MG63 (cell line): Measurements from ENCODE around the gene KIR2DL1. TPM values are rescaled to one million over a fixed set of nuclear protein-coding genes. Genes with fewer than 3 reads are reported as not detected.
A peak's percentile ranks its signal among the peaks of the same experiment; 100 is the strongest.
"Not testable (repeated sequence)": the region's sequence is repeated elsewhere in the genome, so short reads cannot be mapped to it uniquely, and the experiment has no call there.

Experiments used
- DNase-seq: peaks from one replicate; pipeline ENCODE4 v3.0.0-alpha.2; 2020
- H3K27me3 ChIP-seq: fragments of 250-450 bp; sonication (Bioruptor Pico); 2 replicates; pipeline ENCODE4 v1.5.1; 2020; ENCODE audit warnings: mild to moderate bottlenecking, moderate library complexity
- H3K36me3 ChIP-seq: fragments of 250-450 bp; sonication (Bioruptor Pico); 2 replicates; pipeline ENCODE4 v1.5.1; 2020; ENCODE audit warnings: mild to moderate bottlenecking, moderate library complexity
- H3K4me3 ChIP-seq: fragments of 250-450 bp; sonication (Bioruptor Pico); 2 replicates; pipeline ENCODE4 v1.5.1; 2020; ENCODE audit warnings: mild to moderate bottlenecking, moderate library complexity
- H3K9me3 ChIP-seq: fragments of 250-450 bp; sonication (Bioruptor Pico); 2 replicates; pipeline ENCODE4 v1.5.1; 2020; ENCODE audit warnings: mild to moderate bottlenecking, moderate library complexity
- total RNA-seq: library from RNA; depleted of rRNA; stranded (reverse); fragments of >200 nt; shearing (Covaris generic); gene quantifications from 2 replicates; pipeline ENCODE4 v1.2.3, GENCODE V29; 2014; ENCODE audit warnings: low replicate concordance

The KIR2DL1 gene
- total RNA-seq, 1 experiment from 2014 or later = not detected

DNA sequence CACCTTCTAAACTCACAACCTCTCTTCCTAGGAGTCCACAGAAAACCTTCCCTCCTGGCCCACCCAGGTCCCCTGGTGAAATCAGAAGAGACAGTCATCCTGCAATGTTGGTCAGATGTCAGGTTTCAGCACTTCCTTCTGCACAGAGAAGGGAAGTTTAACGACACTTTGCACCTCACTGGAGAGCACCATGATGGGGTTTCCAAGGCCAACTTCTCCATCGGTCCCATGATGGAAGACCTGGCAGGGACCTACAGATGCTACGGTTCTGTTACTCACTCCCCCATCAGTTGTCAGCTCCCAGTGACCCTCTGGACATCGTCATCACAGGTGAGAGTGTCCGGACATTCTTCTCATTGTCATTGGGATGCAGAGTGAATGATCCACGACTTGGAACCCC, 11.0 kb upstream of the KIR2DL1 start:
- not testable (repeated sequence) for H3K27me3 ChIP-seq, H3K36me3 ChIP-seq, DNase-seq, H3K4me3 ChIP-seq, H3K9me3 ChIP-seq

DNA sequence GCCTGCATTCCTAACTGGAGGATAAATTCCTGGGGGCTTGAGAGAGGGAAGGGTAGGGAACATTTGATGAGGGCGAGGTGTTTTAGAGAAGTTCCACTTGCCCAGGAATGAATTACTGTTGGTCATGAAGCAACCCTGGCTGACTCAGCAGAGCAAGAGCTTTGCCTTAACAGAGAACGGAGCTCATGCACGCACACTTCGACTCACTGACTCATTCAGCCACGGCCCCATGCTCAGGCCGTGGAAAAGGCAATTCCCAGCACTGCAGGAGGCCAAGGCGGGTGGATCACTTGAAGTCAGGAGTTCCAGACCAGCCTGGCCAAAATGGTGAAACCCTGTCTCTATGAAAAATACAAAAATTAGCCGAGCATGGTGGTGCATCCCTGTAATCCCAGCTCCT, 5.4 kb upstream of the KIR2DL1 start:
- H3K27me3 ChIP-seq, H3K36me3 ChIP-seq, H3K9me3 ChIP-seq, H3K4me3 ChIP-seq: not testable (repeated sequence)
- peak; percentile 85 for DNase-seq

GRCh38 chr19:54766464-54766863, 3.1 kb upstream of the KIR2DL1 start:
- not testable (repeated sequence) for H3K27me3 ChIP-seq, H3K36me3 ChIP-seq, H3K9me3 ChIP-seq, DNase-seq, H3K4me3 ChIP-seq

DNA sequence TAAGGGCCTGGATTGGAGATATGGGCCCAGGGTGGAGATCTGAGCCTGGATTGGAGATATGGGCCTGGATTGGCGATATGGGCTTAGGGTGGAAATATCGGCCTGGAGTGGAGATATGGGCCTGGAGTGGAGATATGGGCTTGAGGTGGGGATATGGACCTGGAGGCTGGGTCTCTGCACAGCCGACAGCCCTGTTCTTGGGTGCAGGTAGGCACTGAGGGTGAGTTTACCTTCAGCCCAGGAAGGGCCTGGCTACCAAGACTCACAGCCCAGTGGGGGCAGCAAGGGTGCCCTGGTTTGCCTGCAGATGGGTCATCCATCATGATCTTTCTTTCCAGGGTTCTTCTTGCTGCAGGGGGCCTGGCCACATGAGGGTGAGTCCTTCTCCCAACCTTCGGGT, 918 bp downstream of the KIR2DL1 start:
- not testable (repeated sequence) for H3K4me3 ChIP-seq, H3K9me3 ChIP-seq, H3K36me3 ChIP-seq, DNase-seq, H3K27me3 ChIP-seq

DNA sequence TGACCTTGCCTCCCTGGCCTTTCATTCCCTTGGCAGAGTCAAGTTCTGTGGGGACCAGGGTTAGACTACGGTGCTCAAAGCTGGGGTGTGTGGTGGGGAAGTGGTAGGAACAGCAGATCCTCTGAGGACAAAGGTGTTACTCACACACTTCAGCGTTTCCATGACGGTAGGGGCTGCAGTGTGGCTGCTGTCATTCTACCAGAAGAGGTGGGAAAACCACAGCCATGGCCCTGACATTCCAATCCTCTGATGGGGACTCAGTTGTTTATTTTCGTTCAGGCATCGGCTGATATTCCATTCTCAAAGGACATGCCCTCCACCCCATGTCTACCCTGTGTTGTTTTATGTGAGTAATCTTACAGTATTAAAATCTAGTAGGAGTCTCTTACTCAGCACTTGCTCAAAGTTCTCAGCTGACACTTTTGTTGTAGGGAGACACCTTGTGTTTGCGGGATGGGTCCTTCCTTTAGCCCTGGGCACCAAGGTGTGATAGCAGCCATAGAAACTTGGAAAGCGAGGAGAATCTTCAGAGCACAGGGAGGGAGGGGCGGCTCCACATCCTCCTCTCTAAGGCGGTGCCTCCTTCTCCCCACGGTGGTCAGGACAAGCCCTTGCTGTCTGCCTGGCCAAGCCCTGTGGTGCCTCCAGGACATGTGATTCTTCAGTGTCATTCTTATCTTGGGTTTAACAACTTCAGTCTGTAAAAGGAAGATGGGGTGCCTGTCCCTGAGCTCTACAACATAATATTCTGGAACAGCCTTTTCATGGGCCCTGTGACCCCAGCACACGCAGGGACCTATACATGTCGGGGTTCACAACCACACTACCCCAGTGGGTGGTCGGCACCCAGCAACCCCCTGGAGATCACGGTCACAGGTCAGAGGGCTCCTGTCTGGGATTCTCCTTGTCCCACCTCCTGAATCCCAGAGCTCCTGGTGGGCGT, 1.7 kb downstream of the KIR2DL1 start:
- H3K27me3 ChIP-seq, H3K4me3 ChIP-seq, H3K36me3 ChIP-seq, H3K9me3 ChIP-seq: not testable (repeated sequence)
- DNase-seq = peak; percentile 77

DNA sequence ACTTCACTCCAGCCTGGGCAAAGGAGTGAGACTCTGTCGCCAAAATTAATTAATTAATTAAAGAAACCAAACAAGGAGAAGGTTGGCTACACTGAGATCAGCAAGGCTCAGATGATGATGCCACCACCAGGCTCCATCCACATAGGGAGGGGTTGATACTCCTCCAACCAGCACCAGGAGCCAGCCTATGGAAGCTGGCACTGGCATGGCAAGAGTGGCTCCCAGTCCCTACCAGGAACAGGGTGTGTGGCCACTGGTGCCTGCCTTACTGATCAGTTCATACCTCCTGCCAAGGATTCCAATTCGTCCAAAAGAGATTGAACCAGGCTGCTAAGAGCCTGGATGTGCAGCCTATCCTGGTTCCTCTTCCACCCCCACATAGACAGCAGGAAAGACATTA, 3.1 kb downstream of the KIR2DL1 start:
- H3K4me3 ChIP-seq, DNase-seq, H3K9me3 ChIP-seq, H3K36me3 ChIP-seq, H3K27me3 ChIP-seq: not testable (repeated sequence)

GRCh38 chr19:54775095-54775815, 5.7 kb downstream of the KIR2DL1 start:
- not testable (repeated sequence) for H3K27me3 ChIP-seq, DNase-seq, H3K9me3 ChIP-seq, H3K4me3 ChIP-seq, H3K36me3 ChIP-seq

DNA sequence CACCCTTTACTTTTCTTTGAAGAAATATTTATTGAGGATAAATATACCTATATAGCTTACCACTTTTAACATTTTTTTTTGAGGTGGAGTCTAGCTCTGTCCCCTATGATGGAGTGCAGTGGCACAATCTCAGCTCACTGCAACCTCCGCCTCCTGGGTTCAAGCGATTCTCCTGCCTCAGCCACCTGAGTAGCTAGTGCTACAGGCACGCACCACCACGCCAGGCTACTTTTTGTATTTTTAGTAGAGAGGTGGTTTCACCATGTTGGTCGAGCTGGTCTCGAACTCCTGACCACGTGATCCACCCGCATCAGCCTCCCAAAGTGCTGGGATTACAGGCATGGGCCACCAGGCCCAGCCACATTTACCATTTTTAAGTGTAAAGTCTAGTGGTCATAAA, 6.2 kb downstream of the KIR2DL1 start:
- not testable (repeated sequence) for H3K36me3 ChIP-seq, DNase-seq, H3K4me3 ChIP-seq, H3K9me3 ChIP-seq, H3K27me3 ChIP-seq

GRCh38 chr19:54777851-54778250, 8.3 kb downstream of the KIR2DL1 start:
- H3K9me3 ChIP-seq, H3K4me3 ChIP-seq, H3K27me3 ChIP-seq, DNase-seq, H3K36me3 ChIP-seq: not testable (repeated sequence)

- H3K36me3 ChIP-seq, H3K27me3 ChIP-seq, H3K9me3 ChIP-seq, H3K4me3 ChIP-seq: not testable (repeated sequence)
- DNase-seq = peak; percentile 86
These were observed 9.3 kb downstream of the KIR2DL1 start for GRCh38 chr19:54778896-54779295.

- DNase-seq, H3K36me3 ChIP-seq, H3K4me3 ChIP-seq, H3K9me3 ChIP-seq, H3K27me3 ChIP-seq: not testable (repeated sequence)
These were observed 13.3 kb downstream of the KIR2DL1 start for GRCh38 chr19:54782916-54783315.

DNA sequence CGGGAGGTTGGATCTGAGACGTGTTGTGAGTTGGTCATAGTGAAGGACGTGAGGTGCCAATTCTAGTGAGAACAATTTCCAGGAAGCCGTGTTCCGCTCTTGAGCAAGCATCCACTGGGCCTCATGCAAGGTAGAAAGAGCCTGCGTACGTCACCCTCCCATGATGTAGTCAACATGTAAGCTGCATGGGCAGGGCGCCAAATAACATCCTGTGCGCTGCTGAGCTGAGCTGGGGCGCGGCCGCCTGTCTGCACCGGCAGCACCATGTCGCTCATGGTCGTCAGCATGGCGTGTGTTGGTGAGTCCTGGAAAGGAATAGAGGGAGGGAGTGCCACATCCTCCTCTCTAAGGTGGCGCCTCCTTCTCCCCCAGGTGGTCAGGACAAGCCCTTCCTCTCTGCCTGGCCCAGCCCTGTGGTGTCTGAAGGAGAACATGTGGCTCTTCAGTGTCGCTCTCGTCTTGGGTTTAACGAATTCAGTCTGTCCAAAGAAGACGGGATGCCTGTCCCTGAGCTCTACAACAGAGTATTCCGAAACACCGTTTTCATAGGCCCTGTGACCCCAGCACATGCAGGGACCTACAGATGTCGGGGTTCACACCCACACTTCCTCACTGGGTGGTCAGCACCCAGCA, 16.6 kb downstream of the KIR2DL1 start:
- DNase-seq, H3K9me3 ChIP-seq, H3K27me3 ChIP-seq, H3K4me3 ChIP-seq, H3K36me3 ChIP-seq: not testable (repeated sequence)

GRCh38 chr19:54788154-54788553, 18.6 kb downstream of the KIR2DL1 start:
- not testable (repeated sequence) for DNase-seq, H3K4me3 ChIP-seq, H3K36me3 ChIP-seq, H3K9me3 ChIP-seq, H3K27me3 ChIP-seq

DNA sequence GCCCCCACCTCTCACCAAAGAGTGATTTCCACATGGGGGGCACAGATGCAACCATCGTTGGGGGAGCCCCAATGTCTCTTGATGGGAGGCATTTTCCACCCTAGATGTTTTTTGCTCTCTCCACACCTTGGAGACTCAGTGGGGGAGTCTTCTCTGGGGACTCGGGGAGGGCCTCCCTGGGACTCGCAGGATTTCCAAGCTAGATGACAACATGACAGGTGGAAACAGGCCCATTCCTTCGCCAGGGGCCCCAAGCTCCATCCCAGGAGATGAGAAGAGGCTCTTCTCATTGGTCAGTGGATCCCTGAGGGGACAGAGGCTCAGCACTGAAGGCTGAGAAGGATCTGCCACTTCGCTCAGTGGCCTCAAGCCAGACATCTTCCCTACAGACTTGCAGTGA, 21.1 kb downstream of the KIR2DL1 start:
- DNase-seq = no peak
- no peaks in the 10 kb centered on the region for H3K9me3 ChIP-seq
- no peaks in the 10 kb centered on the region for H3K36me3 ChIP-seq
- no peaks in the 10 kb centered on the region for H3K27me3 ChIP-seq
- H3K4me3 ChIP-seq = no peak overlapping the region

DNA sequence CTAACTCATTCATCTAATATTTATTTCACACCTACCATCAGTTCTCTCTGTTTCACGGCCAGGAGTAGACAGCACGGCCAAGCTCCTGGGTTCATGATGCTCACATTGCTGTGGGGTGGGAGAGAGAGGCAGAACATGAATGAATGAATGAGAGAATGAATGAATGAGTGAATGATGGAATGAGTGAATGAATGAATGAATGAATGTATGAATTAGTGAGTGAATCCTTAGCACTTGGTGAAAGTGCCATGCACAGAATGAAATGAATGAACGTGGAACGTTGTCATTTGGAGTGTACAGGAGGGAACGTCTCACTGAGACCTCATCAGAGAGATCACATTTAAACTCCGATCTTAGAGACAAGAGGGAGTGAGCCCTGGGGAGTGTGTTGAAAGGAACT, 21.9 kb downstream of the KIR2DL1 start:
- Histone ChIP-seq H3K4me3 (no peak overlapping the region), H3K36me3 (no peaks in the 10 kb centered on the region), H3K27me3 (no peaks in the 10 kb centered on the region), H3K9me3 (no peaks in the 10 kb centered on the region)
- no peak for DNase-seq

DNA sequence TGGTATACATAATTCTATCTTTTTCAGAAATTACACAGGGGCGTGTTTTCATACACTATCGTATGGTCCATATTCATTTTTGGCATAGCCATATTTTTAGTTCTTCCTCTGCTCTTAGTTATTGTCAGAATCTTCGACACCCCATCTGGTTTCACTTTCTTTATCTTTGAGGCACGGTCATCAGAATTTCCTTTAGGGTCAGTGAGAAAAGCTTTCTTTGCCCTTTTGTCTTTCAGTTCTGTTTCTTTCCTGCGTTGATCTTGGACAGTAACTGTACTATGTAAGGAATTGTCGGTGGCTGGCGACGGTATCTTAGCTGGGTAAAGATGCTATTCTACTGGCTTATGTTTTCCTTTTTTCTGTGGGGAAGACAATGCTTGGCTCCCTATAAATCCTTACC, 23.2 kb downstream of the KIR2DL1 start:
- Histone ChIP-seq H3K4me3 (peak overlapping the region; percentile 45), H3K9me3 (no peaks in the 10 kb centered on the region)
- no peak for DNase-seq

DNA sequence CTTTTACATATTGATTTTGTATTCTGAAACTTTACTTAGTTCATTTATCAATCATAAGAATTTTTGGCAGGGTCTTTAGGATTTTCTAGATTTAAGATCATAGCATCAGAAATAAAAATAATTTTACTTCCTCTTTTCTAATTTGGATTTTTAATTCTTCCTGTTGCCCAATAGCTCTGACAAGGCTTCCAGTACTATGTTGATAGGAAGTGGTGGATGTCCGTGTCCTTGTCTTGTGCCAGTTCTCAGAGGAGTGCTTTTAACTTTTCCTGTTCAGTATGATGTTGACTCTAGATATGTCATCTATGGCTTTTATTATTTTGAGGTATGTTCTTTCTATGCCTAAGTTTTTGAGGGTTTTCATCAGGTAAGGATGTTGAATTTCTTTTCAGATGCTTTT, 26.2 kb downstream of the KIR2DL1 start:
- DNase-seq = no peak
- H3K36me3 ChIP-seq = no peaks in the 10 kb centered on the region
- H3K27me3 ChIP-seq = no peaks in the 10 kb centered on the region
- no peaks in the 10 kb centered on the region for H3K9me3 ChIP-seq
- H3K4me3 ChIP-seq = no peak overlapping the region

More for the DNA sequence above, 23.2 kb downstream of the KIR2DL1 start:
- Histone ChIP-seq H3K27me3 (no peaks in the 10 kb centered on the region), H3K36me3 (no peaks in the 10 kb centered on the region)
